MCF 10A (cell line): ENCODE results near the gene CRKL. TPM values are rescaled to one million over a fixed set of nuclear protein-coding genes. Genes with fewer than 3 reads are reported as not detected.

Source experiments
- BruUV-seq: library from RNA; stranded (reverse); fragments of 400-500 nt; replicated peaks from 2 replicates; lab custom pipeline; 2021; lab: Mats Ljungman, UMichigan
- CTCF ChIA-PET: fragments of 300-600 bp; sonication (Branson Sonifier 250); formaldehyde crosslinking; extraction: SDS; loops from one replicate; lab custom pipeline; 2021; ENCODE audit warnings: antibody characterized with exemption, inconsistent platforms; lab: Yijun Ruan, JAX
- POLR2A ChIA-PET: fragments of 300-600, 350-650 bp; sonication (Branson Sonifier 250); formaldehyde crosslinking; extraction: SDS; loops from one replicate; lab custom pipeline; 2020; ENCODE audit warnings: antibody characterized with exemption, inconsistent platforms; lab: Yijun Ruan, JAX
- DNase-seq: peaks from one replicate; pipeline ENCODE4 v3.0.0-alpha.2; 2018; ENCODE audit not compliant: unreplicated experiment
- H3K27ac Mint-ChIP-seq: one replicate; pipeline ENCODE4 v1.8.0; 2022; ENCODE audit warnings: mild to moderate bottlenecking, low read depth, mixed read lengths; ENCODE audit not compliant: unreplicated experiment
- H3K27me3 Mint-ChIP-seq: one replicate; pipeline ENCODE4 v1.8.0; 2022; ENCODE audit warnings: mixed read lengths; ENCODE audit not compliant: insufficient read depth, unreplicated experiment
- H3K36me3 Mint-ChIP-seq: one replicate; pipeline ENCODE4 v1.8.0; 2022; ENCODE audit warnings: mild to moderate bottlenecking, moderate library complexity, mixed read lengths; ENCODE audit not compliant: insufficient read depth, unreplicated experiment
- H3K4me1 Mint-ChIP-seq: one replicate; pipeline ENCODE4 v1.8.0; 2022; ENCODE audit warnings: mixed read lengths; ENCODE audit not compliant: insufficient read depth, unreplicated experiment
- H3K4me3 Mint-ChIP-seq: one replicate; pipeline ENCODE4 v1.8.0; 2022; ENCODE audit warnings: mild to moderate bottlenecking, moderate library complexity, mixed read lengths; ENCODE audit not compliant: unreplicated experiment
- H3K9me3 Mint-ChIP-seq: one replicate; pipeline ENCODE4 v1.8.0; 2022; ENCODE audit warnings: mixed read lengths; ENCODE audit not compliant: unreplicated experiment
- intact Hi-C: fragments of 100-400 bp; cut with micrococcal nuclease; formaldehyde crosslinking; loops from 2 replicates; pipeline ENCODE4 v1.14.1; 2022
- total RNA-seq: library from RNA; stranded (reverse); gene quantifications from 2 replicates; pipeline ENCODE4 v1.2.3, GENCODE V29; 2022
- TF ChIP-seq, protein P1 (sequence below): fragments of 200-600 bp; IDR thresholded peaks from one replicate; pipeline ENCODE4 v1.8.0; 2022; ENCODE audit warnings: antibody characterized with exemption, mild to moderate bottlenecking; ENCODE audit not compliant: unreplicated experiment

CRKL gene
- total RNA-seq, 1 experiment from 2014 or later: 74.0 TPM

- no TSS peak for BruUV-seq
- Mint-ChIP-seq H3K4me1 (peaks cover 10% of the 10 kb centered on the region), H3K27ac (no peak overlapping the region)
Measured at GRCh38 chr22:20881869-20882815, 35.1 kb upstream of the CRKL start.

GRCh38 chr22:20882855-20883254, 34.4 kb upstream of the CRKL start:
- Mint-ChIP-seq H3K4me1 (peaks cover 10% of the 10 kb centered on the region), H3K36me3 (peaks cover 68% of the 10 kb centered on the region), H3K27me3 (no peaks in the 10 kb centered on the region), H3K9me3 (no peaks in the 10 kb centered on the region), H3K27ac (no peak overlapping the region), H3K4me3 (no peak overlapping the region)
- TF ChIP-seq, protein P1, sequence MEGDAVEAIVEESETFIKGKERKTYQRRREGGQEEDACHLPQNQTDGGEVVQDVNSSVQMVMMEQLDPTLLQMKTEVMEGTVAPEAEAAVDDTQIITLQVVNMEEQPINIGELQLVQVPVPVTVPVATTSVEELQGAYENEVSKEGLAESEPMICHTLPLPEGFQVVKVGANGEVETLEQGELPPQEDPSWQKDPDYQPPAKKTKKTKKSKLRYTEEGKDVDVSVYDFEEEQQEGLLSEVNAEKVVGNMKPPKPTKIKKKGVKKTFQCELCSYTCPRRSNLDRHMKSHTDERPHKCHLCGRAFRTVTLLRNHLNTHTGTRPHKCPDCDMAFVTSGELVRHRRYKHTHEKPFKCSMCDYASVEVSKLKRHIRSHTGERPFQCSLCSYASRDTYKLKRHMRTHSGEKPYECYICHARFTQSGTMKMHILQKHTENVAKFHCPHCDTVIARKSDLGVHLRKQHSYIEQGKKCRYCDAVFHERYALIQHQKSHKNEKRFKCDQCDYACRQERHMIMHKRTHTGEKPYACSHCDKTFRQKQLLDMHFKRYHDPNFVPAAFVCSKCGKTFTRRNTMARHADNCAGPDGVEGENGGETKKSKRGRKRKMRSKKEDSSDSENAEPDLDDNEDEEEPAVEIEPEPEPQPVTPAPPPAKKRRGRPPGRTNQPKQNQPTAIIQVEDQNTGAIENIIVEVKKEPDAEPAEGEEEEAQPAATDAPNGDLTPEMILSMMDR: no peak
- no TSS peak for BruUV-seq
- ChIA-PET POLR2A (no interaction called here), CTCF (no interaction called here)
- DNase-seq: no peak
- intact Hi-C loops: no loop called here

More at GRCh38 chr22:20881869-20882815, 35.1 kb upstream of the CRKL start:
- H3K9me3 Mint-ChIP-seq: no peaks in the 10 kb centered on the region
- TF ChIP-seq, protein P1: no peak
- ChIA-PET POLR2A (interaction anchor here (0.6 kb wide), 1 partner anchor 23 kb away, joined by 3 read pairs; the partner anchor contains the start of genes PI4KA and SNAP29), CTCF (no interaction called here)
- intact Hi-C loops: no loop called here
- DNase-seq: no peak
- H3K4me3 Mint-ChIP-seq: no peak overlapping the region
- H3K27me3 Mint-ChIP-seq: no peaks in the 10 kb centered on the region
- H3K36me3 Mint-ChIP-seq: peaks cover 61% of the 10 kb centered on the region

DNA sequence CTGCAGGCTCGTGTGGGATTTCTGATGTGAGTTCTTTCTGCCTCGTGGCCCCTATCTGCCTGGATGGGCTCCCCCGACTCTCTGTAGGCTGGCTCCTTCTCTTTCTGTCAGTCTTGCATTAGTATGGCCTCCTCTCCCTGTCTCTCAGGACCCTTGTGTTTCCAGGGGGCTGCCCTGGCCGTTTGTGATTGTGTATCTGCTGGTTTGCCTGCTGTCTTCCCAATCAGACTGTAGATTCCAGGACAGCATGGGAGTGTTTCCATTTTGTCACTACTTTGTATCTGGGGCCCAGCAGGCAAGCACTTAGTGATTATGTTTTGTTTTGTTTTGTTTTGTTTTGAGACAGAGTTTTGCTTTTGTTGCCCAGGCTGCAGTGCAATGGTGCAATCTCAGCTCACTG, 32.8 kb upstream of the CRKL start:
- H3K4me3 Mint-ChIP-seq: no peak overlapping the region
- ChIA-PET CTCF (interaction anchor here (1.8 to 2.2 kb wide), 3 partner anchors 17 to 37 kb away, joined by 11 to 17 read pairs (median 14); no protein-coding TSS in a partner anchor), POLR2A (interaction anchor here (0.6 to 2.5 kb wide), 3 partner anchors 14 to 132 kb away, joined by 3 to 13 read pairs (median 3); partner anchors contain the start of gene THAP7)
- no TSS peak for BruUV-seq
- no peak for DNase-seq
- H3K9me3 Mint-ChIP-seq: no peaks in the 10 kb centered on the region
- intact Hi-C loops: no loop called here
- TF ChIP-seq, protein P1: no peak
- H3K27ac Mint-ChIP-seq: no peak overlapping the region
- peaks cover 10% of the 10 kb centered on the region for H3K4me1 Mint-ChIP-seq
- no peaks in the 10 kb centered on the region for H3K27me3 Mint-ChIP-seq
- H3K36me3 Mint-ChIP-seq: peaks cover 69% of the 10 kb centered on the region

GRCh38 chr22:20885017-20885556, 32.1 kb upstream of the CRKL start:
- Mint-ChIP-seq H3K27ac (no peak overlapping the region), H3K36me3 (peaks cover 72% of the 10 kb centered on the region), H3K9me3 (no peaks in the 10 kb centered on the region), H3K4me3 (no peak overlapping the region), H3K4me1 (peaks cover 10% of the 10 kb centered on the region), H3K27me3 (no peaks in the 10 kb centered on the region)
- no peak for DNase-seq
- TF ChIP-seq, protein P1: no peak
- intact Hi-C loops: loop anchor here (1.0 to 5.0 kb wide), 3 partner anchors 32 to 117 kb away; partner anchors contain the start of genes CRKL and THAP7
- CTCF ChIA-PET: interaction anchor here (0.7 to 2.4 kb wide), 24 partner anchors 10 to 281 kb away, joined by 3 to 27 read pairs (median 7); partner anchors contain the start of genes CRKL and LZTR1
- POLR2A ChIA-PET: interaction anchor here (0.5 to 2.5 kb wide), 12 partner anchors 12 to 131 kb away, joined by 3 to 14 read pairs (median 4); partner anchors contain the start of genes CRKL and THAP7
- no TSS peak for BruUV-seq
